Activated CD4-positive, alpha-beta T cell treated with anti-CD3 and anti-CD28 coated beads, Interleukin-2, amount 10 ng/mL, durations not matched to agents 24 days and 14 days (primary cell): ENCODE data around the gene OR2C3. TPM values are rescaled to one million over a fixed set of nuclear protein-coding genes. Genes with fewer than 3 reads are reported as not detected.

ENCODE experiments used
- DNase-seq: peaks from one replicate; pipeline ENCODE4 v3.0.0; 2022
- H3K27ac Mint-ChIP-seq: one replicate; pipeline ENCODE4 v1.8.0; 2022; ENCODE audit warnings: mild to moderate bottlenecking, mixed read lengths
- H3K27me3 Mint-ChIP-seq: one replicate; pipeline ENCODE4 v1.8.0; 2022; ENCODE audit warnings: mixed read lengths
- H3K36me3 Mint-ChIP-seq: one replicate; pipeline ENCODE4 v1.8.0; 2022; ENCODE audit warnings: low read depth, mild to moderate bottlenecking, mixed read lengths
- H3K4me1 Mint-ChIP-seq: one replicate; pipeline ENCODE4 v1.8.0; 2021; ENCODE audit warnings: mixed read lengths
- H3K4me3 Mint-ChIP-seq: one replicate; pipeline ENCODE4 v1.8.0; 2022; ENCODE audit warnings: mild to moderate bottlenecking, moderate library complexity, mixed read lengths
- H3K9me3 Mint-ChIP-seq: one replicate; pipeline ENCODE4 v1.8.0; 2021; ENCODE audit warnings: mixed read lengths
- intact Hi-C: fragments of 100-400 bp; cut with micrococcal nuclease; formaldehyde crosslinking; loops from one replicate; pipeline ENCODE4 v1.15.1; 2023
- total RNA-seq: library from RNA; stranded (reverse); gene quantifications from 2 replicates; pipeline ENCODE4 v1.2.3, GENCODE V29; 2022

OR2C3 gene
- not detected in 2 replicates for total RNA-seq

- no peaks in the 10 kb centered on the region for H3K36me3 Mint-ChIP-seq
- H3K4me3 Mint-ChIP-seq, result no peak within 1 kb of the TSS
- intact Hi-C loops, result no loop called here
- no peak for DNase-seq
- H3K4me1 Mint-ChIP-seq, result peaks cover 3% of the 10 kb centered on the region
- H3K9me3 Mint-ChIP-seq, result peaks cover 4% of the 10 kb centered on the region
- no peak within 1 kb of the TSS for H3K27ac Mint-ChIP-seq
- no peaks in the 10 kb centered on the region for H3K27me3 Mint-ChIP-seq
These were observed at the start of gene OR2C3 for GRCh38 chr1:247536340-247536739. Gene OR2C3 (minus strand): TSS chr1:247536440. CDS start chr1:247532511, 3,929 bp downstream.

- H3K36me3 Mint-ChIP-seq, result no peaks in the 10 kb centered on the region
- no peak overlapping the region for H3K4me3 Mint-ChIP-seq
- H3K4me1 Mint-ChIP-seq, result no peaks in the 10 kb centered on the region
- H3K9me3 Mint-ChIP-seq, result no peaks in the 10 kb centered on the region
- H3K27ac Mint-ChIP-seq, result no peak overlapping the region
- intact Hi-C loops, result no loop called here
- no peaks in the 10 kb centered on the region for H3K27me3 Mint-ChIP-seq
- DNase-seq, result no peak
These were observed 42.8 kb upstream of the OR2C3 start for GRCh38 chr1:247578946-247579460.

- DNase-seq, result no peak
- intact Hi-C loops, result loop anchor here (1.0 kb wide), 2 partner anchors 186 to 204 kb away; no protein-coding TSS in a partner anchor
- Mint-ChIP-seq H3K9me3 (no peaks in the 10 kb centered on the region), H3K27me3 (no peaks in the 10 kb centered on the region), H3K4me1 (no peaks in the 10 kb centered on the region), H3K36me3 (no peaks in the 10 kb centered on the region), H3K4me3 (no peak overlapping the region), H3K27ac (no peak overlapping the region)
These were observed 40.3 kb upstream of the OR2C3 start for GRCh38 chr1:247576514-247576913.

- Mint-ChIP-seq H3K27ac (no peak overlapping the region), H3K9me3 (peaks cover 10% of the 10 kb centered on the region), H3K4me1 (no peaks in the 10 kb centered on the region), H3K27me3 (no peaks in the 10 kb centered on the region), H3K4me3 (no peak overlapping the region), H3K36me3 (no peaks in the 10 kb centered on the region)
- DNase-seq, result no peak
- intact Hi-C loops, result no loop called here
These were observed 38.4 kb upstream of the OR2C3 start for GRCh38 chr1:247574664-247575063.

GRCh38 chr1:247574236-247574635 is 38.0 kb upstream of the OR2C3 start:
- Mint-ChIP-seq H3K36me3 (no peaks in the 10 kb centered on the region), H3K27me3 (no peaks in the 10 kb centered on the region), H3K4me1 (no peaks in the 10 kb centered on the region), H3K9me3 (peaks cover 13% of the 10 kb centered on the region), H3K4me3 (no peak overlapping the region), H3K27ac (no peak overlapping the region)
- intact Hi-C loops, result no loop called here
- no peak for DNase-seq

- DNase-seq, result no peak
- Mint-ChIP-seq H3K36me3 (no peaks in the 10 kb centered on the region), H3K27ac (no peak overlapping the region), H3K27me3 (no peaks in the 10 kb centered on the region), H3K4me3 (no peak overlapping the region), H3K9me3 (no peaks in the 10 kb centered on the region), H3K4me1 (no peaks in the 10 kb centered on the region)
- intact Hi-C loops, result no loop called here
These were observed 26.0 kb upstream of the OR2C3 start for GRCh38 chr1:247562198-247562597.

GRCh38 chr1:247561711-247562110 is 25.5 kb upstream of the OR2C3 start:
- no peaks in the 10 kb centered on the region for H3K36me3 Mint-ChIP-seq
- intact Hi-C loops, result no loop called here
- no peaks in the 10 kb centered on the region for H3K4me1 Mint-ChIP-seq
- H3K27ac Mint-ChIP-seq, result no peak overlapping the region
- H3K9me3 Mint-ChIP-seq, result no peaks in the 10 kb centered on the region
- H3K4me3 Mint-ChIP-seq, result no peak overlapping the region
- no peak for DNase-seq
- H3K27me3 Mint-ChIP-seq, result no peaks in the 10 kb centered on the region

GRCh38 chr1:247557926-247558674 is 21.9 kb upstream of the OR2C3 start:
- intact Hi-C loops, result no loop called here
- no peaks in the 10 kb centered on the region for H3K36me3 Mint-ChIP-seq
- DNase-seq, result no peak
- H3K27ac Mint-ChIP-seq, result no peak overlapping the region
- no peaks in the 10 kb centered on the region for H3K9me3 Mint-ChIP-seq
- H3K4me1 Mint-ChIP-seq, result no peaks in the 10 kb centered on the region
- H3K27me3 Mint-ChIP-seq, result no peaks in the 10 kb centered on the region
- H3K4me3 Mint-ChIP-seq, result no peak overlapping the region

GRCh38 chr1:247552231-247552630 is 16.0 kb upstream of the OR2C3 start:
- H3K4me1 Mint-ChIP-seq, result peaks cover 8% of the 10 kb centered on the region
- H3K27me3 Mint-ChIP-seq, result peaks cover 11% of the 10 kb centered on the region

GRCh38 chr1:247551721-247552120 is 15.5 kb upstream of the OR2C3 start:
- no peaks in the 10 kb centered on the region for H3K36me3 Mint-ChIP-seq
- no peak overlapping the region for H3K27ac Mint-ChIP-seq
- H3K27me3 Mint-ChIP-seq, result peaks cover 11% of the 10 kb centered on the region
- peaks cover 11% of the 10 kb centered on the region for H3K9me3 Mint-ChIP-seq
- no peak overlapping the region for H3K4me3 Mint-ChIP-seq
- H3K4me1 Mint-ChIP-seq, result peaks cover 8% of the 10 kb centered on the region
- no peak for DNase-seq
- intact Hi-C loops, result no loop called here

More at GRCh38 chr1:247552231-247552630, 16.0 kb upstream of the OR2C3 start:
- Mint-ChIP-seq H3K36me3 (no peaks in the 10 kb centered on the region), H3K27ac (no peak overlapping the region), H3K4me3 (no peak overlapping the region), H3K9me3 (peaks cover 11% of the 10 kb centered on the region)
- DNase-seq, result no peak
- intact Hi-C loops, result no loop called here

GRCh38 chr1:247548769-247549182 is 12.5 kb upstream of the OR2C3 start, which contains the start of gene GCSAML:
Gene GCSAML (plus strand): TSS chr1:247549134. CDS start chr1:247549192, 58 bp downstream.
- peak; percentile 51 for DNase-seq
- Mint-ChIP-seq H3K9me3 (peaks cover 11% of the 10 kb centered on the region), H3K27me3 (peaks cover 14% of the 10 kb centered on the region), H3K4me1 (peaks cover 8% of the 10 kb centered on the region), H3K36me3 (no peaks in the 10 kb centered on the region), H3K4me3 (peak within 1 kb of the TSS; percentile 27), H3K27ac (no peak within 1 kb of the TSS)
- intact Hi-C loops, result no loop called here

- Mint-ChIP-seq H3K4me1 (peaks cover 8% of the 10 kb centered on the region), H3K27me3 (peaks cover 14% of the 10 kb centered on the region), H3K9me3 (peaks cover 11% of the 10 kb centered on the region), H3K27ac (no peak overlapping the region), H3K4me3 (no peak overlapping the region), H3K36me3 (no peaks in the 10 kb centered on the region)
- intact Hi-C loops, result no loop called here
- DNase-seq, result peak; percentile 36
These were observed 11.9 kb upstream of the OR2C3 start for GRCh38 chr1:247548092-247548491.

GRCh38 chr1:247542811-247543210 is 6.6 kb upstream of the OR2C3 start:
- Mint-ChIP-seq H3K27me3 (peaks cover 3% of the 10 kb centered on the region), H3K27ac (no peak overlapping the region), H3K9me3 (peaks cover 4% of the 10 kb centered on the region), H3K4me1 (peaks cover 3% of the 10 kb centered on the region), H3K36me3 (no peaks in the 10 kb centered on the region), H3K4me3 (no peak overlapping the region)
- intact Hi-C loops, result no loop called here
- DNase-seq, result no peak

- H3K36me3 Mint-ChIP-seq, result no peaks in the 10 kb centered on the region
- H3K9me3 Mint-ChIP-seq, result peaks cover 4% of the 10 kb centered on the region
- no peak overlapping the region for H3K27ac Mint-ChIP-seq
- H3K4me1 Mint-ChIP-seq, result peaks cover 3% of the 10 kb centered on the region
- no peak overlapping the region for H3K4me3 Mint-ChIP-seq
- DNase-seq, result no peak
- intact Hi-C loops, result no loop called here
- no peaks in the 10 kb centered on the region for H3K27me3 Mint-ChIP-seq
These were observed 4.3 kb upstream of the OR2C3 start for GRCh38 chr1:247540581-247540980.
